HG02571 (cell line): Measurements from ENCODE around the gene GRPEL1.

Source experiments
- ATAC-seq: cut with Tn5 transposase; IDR thresholded peaks from one replicate; pipeline ENCODE4 v1.9.1; 2021; ENCODE audit warnings: mild to moderate bottlenecking, moderate library complexity; ENCODE audit not compliant: unreplicated experiment

Gene GRPEL1

DNA sequence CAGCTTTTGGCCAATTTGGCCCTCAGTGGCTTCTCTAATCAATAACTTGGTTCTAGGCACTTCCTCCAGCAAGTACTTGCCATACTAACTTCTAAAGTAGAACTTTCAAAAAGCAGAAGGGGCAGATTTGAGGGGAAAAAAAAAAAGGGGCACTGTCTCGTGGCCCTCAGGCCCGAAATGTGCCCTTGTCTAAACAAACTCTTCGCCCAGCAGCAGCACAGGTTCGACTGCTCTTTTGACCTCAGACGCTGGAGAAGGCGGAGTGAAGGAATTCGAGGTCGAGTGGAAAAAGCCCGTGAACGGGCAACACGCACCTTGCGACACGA is 775 bp downstream of the GRPEL1 start:
- ATAC-seq = no peak

DNA sequence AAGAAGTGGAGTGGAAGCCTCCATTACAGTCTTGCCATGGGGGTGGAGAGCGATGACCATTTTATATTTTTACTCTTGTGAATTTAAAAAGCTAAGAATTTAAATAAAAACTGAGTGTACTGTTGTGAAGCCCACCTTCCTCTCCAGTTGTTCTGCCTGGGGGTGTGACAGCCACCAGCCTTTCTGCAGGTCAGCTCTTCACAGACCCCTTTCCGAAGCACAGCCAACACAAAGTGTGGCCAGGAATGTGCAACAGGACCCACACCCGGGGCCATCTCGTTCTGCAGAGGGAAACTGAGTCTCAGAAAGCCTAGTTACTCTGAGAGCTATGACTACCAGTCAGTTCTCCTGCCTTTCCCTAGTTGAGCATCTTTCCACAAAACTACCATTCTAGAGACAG is 1.4 kb downstream of the GRPEL1 start:
- ATAC-seq = no peak

DNA sequence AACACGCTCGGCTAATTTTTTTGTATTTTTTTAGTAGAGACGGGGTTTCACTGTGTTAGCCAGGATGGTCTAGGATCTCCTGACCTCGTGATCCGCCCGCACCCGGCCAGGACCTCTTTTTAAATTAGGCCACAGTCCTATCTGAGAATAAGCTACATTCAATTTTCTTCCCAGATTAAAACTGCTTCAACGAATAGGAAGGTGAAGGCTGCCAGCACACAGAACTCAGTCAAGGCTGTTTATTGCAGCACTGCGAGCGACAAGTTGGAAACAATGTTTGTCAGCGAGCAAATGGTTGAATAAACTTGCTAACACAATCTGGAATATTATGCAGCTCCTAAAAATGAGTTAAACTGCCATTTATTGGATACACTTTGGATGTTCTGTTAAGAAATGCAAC is 1.9 kb downstream of the GRPEL1 start:
- ATAC-seq = no peak

DNA sequence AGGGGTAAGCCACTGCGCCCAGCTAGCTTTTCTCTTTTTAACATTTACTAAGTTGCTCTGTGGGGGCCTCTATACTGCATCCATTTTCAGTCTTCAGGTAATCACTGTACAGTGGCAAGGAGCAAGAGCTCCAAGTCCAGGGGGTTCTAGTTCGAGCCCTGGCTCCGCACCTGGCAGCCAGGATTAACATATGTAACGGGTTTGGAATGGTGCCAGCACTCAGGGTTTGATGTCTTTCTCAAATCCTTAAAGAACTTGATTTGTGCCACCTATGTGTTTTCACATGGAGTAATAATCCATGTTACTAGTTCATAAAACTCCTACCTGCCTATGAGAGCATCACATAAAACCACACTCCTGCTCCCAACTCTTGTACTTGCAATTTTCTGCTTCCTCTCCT is 4.5 kb downstream of the GRPEL1 start:
- no peak for ATAC-seq

DNA sequence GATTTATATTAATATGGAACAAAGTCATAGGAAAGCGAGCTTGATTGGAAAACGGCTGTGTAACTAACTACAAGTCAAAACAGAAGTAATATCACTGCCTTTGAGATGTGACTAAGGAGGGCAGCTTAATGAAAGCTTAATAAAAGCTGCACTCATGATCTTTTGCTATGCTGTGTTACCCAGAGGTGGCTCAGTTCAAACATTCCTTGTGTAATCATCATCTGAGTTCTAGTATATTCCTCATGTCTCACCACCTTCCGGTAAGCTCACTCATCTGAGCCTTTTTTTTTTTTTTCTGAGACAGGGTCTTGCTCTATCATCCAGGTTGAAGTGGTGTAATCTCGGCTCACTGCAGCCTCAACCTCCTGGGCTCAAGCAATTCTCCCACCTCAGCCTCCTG is 5.0 kb downstream of the GRPEL1 start:
- ATAC-seq = no peak

DNA sequence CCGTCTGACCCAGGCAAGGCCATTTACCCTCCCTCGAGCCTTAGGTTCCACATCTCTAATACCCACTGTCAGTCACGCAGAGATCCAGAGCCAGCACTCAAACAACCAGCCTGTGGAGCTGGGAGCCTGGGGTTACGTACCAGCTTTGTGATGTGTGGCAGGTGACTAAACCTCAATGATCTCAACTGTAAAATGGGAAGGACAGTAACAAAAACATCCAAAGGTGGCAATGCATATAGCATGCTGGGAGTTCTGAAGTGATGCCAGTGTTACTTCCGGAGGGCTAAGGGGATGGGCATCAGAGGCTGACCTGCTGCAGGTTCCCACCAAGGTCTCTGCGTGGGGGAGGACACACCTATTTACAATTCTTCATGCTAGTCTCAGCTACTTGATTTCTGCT is 6.0 kb downstream of the GRPEL1 start:
- no peak for ATAC-seq

DNA sequence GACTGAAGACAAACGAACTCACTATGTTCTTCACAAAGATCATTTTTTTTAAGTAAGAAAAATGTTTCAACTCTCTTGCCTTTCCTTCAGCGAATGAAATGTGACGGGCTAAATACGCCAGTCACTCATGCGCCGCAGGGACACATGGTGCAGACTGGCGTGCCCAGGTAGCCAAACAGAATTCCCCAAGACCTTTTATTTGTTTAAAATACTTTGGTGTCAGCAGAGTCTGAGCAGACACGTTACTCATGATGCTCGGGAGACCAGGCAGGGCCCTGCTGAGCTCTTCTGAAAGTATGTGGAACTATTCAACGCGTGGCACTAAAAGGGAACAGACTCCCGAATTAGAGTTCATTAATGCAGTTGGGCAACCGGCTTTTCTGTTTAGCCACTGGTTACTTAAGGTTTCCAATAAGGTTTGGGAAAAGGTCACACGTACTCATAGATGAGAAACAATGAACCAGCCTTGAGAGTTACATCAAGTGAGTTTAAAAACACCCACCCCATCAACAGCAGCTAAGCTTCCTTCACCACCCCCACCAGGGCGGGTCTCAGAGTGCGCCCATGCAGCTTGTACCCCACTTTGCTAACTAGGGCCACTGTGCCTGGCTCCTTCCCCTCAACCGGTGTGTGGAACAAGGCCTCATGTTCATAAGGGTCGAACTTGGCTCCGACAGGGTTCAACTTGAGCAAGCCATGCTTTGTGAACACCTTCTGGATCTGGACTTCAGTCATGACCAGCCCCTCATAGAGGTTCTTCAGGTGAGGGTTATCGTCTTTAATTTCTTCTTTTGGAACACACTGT is 7.3 kb downstream of the GRPEL1 start:
- ATAC-seq = no peak

DNA sequence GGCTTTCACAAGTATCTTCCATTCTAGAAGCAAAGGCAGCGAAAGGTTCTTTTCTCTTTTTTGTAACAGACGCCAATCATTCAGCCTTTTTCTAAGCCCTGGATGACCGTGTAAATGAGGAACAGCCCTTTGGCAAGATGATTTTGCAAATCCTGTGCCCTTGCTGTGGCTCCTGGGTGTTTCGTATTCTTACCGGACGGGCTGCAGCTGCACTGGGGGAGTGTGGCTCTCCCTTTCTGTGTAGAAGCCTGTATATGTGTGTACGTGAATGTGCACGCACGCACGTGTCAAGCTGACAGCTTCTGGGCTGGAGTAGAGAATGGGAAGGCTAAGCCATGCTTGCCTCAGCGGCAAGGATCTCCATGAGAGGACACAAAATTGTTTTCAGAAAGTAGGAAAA is 8.2 kb downstream of the GRPEL1 start:
- no peak for ATAC-seq

DNA sequence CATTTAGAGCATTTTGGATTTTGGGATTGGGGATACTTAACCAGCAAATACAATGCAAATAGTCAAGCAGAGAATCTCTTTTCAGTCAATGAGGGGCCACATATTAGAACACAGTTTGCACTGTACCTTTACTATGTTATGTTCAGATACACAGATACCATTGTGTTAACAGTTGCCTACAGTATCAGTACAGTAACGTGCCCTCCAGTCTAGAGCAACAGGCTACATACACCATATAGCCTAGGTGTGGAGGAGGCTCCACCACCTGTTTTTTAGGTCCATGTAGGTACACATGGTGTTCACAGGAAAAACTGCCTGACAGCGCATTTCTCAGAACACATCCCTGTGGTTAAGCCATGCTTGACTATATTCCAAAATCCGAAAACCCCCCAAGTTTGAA is 9.1 kb downstream of the GRPEL1 start:
- peak; percentile 6 for ATAC-seq

DNA sequence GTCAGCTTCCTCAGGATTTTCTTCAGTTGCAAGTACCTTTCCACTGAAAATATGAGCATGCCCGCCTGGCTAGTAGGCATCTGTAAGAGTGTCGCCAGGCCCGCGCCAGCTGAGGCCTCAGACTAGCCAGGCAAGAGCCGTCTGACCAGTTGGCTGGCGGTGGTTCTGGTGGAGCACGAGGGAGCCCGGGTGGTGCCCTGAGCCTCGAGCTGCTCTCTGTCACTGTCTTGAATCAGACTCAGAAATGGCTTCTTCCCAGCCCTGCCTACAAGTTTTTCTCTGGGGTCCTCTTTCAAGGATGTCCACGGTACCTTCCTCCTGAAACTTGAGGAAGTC is 11.9 kb downstream of the GRPEL1 start:
- ATAC-seq = no peak

DNA sequence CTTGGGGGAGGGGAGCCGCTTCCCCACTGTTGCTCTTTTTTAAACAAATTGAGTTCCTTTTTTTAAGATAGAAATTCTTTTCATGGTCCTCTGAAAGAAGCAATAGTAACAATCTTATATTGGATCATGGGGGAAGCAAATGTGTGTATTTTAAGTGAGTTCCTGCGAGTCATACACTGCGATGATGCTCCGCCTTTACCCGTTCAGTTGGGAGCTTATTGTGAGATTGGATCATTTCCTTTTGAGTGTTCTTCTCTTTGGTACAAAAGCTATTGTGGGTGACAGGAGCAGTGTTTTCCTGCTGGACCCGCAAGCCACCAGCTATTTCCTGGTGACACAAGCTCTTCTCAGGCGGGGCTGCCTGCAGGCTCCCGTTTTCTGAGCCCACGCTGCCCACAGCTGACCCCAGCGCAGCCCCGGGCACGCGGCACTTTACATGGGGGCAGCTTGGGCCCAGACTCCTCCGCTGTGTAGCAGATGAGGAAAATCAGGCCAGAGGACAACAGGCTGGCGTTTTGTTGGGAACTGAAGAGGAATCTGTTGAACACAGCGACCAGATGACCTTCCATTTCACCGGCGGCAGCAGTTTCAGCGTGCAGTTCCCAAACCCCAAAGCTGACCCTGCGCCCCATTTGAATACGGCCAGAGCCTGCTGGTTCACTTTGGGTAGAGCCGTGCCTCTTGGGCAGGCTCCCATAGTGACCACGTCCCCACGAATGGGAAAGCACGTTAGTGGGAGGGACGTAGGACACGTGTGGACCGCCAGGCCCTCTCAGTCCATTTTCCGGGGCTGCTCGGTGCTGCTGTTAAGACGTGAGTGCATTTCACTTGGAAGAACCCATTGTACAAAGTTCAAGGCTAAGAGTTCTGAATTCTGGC is 12.5 kb downstream of the GRPEL1 start:
- no peak for ATAC-seq

DNA sequence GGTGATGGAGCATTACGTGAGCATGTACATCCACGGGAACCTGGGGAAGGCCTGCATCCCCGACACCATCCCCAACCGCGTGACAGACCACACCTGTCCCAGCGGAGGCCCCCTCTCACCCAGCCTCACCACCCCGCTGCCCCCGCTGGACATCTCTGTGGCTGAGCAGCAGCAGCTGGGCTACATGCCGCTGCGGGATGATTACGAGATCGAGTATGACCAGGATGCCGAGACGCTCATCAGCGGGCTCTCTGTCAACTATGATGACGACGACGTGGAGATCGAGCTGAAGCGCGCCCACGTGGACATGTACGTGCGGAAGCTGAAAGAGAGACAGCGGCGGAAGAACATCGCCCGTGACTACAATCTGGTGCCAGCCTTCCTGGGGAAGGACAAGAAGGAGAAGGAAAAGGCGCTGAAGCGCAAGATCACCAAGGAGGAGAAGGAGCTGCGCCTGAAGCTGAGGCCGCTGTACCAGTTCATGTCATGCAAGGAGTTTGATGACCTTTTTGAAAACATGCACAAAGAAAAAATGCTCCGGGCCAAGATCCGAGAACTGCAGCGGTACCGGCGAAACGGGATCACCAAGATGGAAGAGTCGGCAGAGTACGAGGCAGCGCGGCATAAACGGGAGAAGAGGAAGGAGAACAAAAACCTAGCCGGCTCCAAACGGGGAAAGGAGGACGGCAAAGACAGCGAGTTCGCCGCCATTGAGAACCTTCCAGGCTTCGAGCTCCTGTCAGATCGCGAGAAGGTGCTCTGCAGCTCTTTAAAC is 13.6 kb downstream of the GRPEL1 start:
- ATAC-seq = no peak

DNA sequence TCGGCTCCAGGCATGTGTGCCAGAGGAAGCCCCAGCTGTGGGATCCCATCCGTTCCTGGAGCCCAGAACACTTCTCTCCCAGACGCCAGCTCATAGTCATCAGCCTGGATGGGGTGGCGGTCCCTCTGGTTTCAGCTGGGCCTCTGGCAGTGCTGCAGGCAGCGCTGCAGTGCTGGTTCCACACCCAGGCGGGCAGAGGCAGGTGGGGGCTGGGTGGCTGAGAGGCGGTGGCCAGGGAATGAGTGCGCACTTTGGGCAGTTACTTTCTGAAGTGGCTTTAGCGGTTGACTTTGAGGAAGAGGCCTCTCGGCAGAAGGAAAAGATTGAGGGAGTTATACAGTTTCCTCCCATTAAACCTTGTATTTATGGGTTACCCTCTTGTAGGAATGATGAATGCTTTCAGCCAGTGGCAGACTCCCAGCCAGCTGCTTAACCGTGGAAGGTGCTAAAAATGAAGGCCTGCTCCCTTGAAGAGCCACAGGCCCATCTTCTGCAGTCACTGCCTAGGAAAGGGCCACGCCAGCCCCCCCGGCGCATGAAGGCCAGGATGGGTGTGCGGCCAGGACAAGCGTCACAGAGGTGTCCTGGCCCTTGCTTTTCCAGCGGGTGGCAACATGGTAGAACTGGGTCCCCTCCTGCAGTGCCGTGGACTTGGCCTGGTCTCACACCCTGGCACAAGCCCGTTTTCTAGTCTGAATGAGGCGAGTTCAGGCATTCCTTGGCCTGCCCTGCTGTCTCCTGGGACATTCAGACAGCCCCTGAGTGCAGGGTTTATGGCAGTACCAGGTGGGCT is 14.7 kb downstream of the GRPEL1 start:
- no peak for ATAC-seq

DNA sequence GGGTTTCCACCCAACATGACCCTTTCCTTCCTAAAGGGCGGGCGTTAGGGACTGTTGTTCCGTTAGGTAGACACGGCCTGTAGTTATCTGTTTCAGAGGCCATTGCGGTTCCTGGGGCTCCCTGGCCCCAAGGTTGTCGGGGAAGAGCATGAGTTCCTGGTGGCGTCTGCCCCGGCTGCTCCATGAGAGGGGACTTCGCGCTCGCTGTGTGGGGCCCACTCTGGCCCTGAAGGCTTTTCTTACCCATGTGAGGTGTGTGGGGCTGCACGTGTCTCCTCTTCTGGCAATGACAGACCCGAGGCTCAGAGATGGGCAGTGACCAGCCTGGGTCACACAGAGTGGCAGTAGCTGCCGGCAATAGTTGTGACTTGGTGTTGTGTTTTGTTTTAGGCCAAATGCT is 15.6 kb downstream of the GRPEL1 start:
- ATAC-seq = no peak

DNA sequence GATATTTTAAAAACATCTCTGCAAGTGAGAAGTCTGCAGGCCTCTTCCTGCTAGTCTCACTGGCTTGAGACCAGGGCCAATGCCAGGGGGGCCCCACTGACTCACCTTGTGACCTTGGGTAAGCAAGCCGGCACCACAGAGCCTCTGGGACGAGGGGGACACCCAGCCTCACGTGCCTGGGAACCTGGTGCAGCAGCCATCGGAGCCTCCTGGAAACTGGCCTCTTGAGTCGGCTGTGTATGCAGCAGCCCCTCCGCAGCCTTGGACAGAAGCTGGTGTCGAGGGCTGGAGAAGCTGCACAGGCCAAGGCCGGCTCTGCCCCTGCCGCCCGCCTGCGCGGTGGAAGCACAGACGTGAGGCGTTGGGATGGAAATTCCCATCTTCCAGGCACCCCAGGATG is 16.0 kb downstream of the GRPEL1 start:
- ATAC-seq = no peak

DNA sequence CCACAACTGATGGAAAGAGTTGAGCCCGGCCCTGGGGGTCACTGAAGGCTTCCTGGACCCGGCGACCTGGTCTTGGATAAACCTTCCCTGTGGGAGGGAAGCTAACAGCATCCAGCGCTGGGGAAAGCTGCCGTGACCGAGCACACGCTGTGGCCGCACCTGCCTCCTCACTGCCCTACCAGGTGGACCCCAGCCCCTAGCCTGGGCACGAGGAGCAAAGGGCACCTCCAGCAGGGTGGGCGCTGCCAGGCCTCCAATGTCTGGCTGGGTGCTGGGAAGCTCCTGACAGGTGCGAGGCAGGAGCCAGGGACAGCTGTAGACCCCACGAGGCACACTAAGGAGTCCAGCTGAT is 16.7 kb downstream of the GRPEL1 start:
- ATAC-seq = no peak

DNA sequence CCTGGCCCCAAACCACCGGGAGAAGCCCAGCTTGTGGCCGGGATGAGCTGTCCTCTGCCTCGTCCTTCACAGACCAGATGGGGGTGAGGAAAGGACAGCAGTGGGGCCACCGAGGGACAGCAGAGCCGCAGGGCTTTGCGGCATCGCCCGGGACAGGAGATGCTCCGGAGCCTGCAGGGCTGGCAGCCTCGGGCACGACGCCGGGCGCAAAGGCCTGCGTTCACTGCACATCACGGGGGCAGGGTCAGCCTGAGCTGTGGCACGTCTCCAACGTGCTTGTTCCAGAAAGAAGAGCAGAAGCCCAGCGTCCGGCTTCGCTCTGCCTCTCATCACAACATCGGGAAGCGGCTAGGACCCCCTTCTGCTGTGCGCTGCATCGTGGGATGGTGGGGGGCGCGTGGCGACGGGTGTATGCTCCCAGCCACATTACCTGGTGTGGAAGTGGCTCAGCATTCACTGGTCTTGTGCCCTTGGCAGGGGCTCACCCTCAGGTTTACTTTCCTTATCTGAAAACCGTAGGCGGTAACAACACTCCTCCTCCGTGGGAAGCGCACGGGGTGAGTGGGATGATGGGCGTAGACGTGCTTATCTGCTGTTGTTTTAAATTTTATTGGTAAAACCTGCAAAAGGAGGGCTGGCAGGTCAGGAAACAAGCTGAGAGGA is 17.3 kb downstream of the GRPEL1 start:
- ATAC-seq = no peak

DNA sequence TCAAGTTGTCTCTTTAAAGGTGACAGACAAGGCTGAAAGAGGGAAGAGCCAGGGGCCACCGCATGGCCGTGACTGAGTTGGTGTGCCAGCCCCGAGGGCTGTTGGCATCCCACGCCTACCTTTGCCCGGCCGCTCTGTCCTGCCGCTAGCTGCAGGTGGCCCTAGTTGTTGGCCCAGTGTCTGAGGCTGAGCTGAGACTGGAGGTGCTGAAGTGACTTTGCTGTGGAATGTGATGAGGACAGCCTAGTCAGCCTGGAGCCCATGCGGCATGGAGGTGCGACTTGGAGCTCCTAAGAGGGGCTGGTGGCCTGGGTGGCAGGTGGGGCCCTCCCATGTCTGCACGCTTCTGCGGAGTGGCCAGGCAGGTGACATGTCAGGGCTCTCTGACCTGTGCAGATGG is 18.1 kb downstream of the GRPEL1 start:
- ATAC-seq = no peak

DNA sequence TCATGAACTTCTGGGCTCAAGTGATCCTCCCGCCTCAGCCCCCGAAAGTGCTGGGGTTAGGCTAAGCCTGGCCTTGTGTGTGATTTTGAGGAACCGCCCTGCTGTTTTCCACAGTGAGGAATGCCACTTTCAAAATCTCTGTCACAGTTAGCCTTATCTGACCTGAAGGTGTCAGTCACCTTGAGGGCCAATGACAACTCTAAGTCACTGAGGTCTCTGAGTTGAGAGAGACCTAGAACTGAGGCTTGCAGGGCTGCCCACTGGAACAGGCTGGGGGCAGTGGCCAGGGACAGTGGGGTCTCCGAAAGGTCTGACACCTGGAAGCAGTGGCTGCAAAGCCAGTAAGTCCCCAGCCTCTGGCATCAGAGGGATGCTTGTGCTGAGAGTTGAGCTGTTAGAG is 18.6 kb downstream of the GRPEL1 start:
- no peak for ATAC-seq

DNA sequence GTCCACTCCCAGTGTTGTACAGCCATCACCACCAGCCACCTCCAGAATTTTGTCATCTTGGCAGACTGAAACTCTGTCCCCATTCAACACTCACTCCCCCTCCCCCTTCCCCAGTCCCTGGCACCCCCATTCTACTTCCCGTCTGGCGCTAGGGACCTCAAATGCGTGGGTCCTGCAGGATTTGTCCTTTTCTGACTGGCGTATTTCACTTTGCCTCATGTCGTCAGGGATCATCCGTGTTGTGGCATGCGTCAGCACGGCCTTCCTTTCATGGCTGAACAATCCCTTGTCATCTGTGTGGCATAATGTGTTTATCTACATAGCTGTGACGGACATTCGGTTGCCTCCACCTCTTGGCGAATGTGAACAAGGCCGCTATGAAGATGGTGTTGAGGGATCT is 19.2 kb downstream of the GRPEL1 start:
- ATAC-seq = no peak

DNA sequence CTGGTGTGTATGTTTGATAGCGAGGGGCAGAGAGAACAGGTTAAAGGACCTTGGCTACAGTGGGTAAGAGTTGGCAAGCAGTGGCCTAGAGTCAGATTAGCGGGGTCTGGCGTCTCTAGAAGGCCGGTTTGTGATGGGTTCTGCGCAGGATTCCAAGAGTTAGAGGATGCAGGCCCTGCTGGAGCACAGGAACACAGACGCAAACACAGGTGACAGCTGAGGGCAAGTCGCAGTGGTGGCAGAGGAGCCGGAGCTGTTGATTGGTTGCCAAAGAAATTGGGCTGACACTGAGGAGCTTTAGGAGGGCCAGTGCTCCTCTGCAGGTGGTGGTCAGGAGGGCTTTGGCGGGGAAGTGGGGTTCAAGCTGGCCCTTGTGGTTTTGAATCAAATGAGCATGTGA is 20.9 kb downstream of the GRPEL1 start:
- ATAC-seq = no peak
